K562 (cell line): ENCODE data around the gene FAM32A. TPM values are rescaled to one million over a fixed set of nuclear protein-coding genes. Genes with fewer than 3 reads are reported as not detected.
A peak's percentile ranks its signal among the peaks of the same experiment; 100 is the strongest.

Experiments
- ATAC-seq: fragments of 200-7000 bp; cut with Tn5 transposase; 3 replicates; pipeline ENCODE4 v1.9.1; 2020; ENCODE audit warnings: moderate library complexity
- BruUV-seq: library from RNA; stranded (reverse); fragments of 400-500 nt; replicated peaks from 2 replicates; lab custom pipeline; 2021; lab: Mats Ljungman, UMichigan
- CTCF ChIA-PET: fragments of 300-600 bp; formaldehyde crosslinking; extraction: SDS; loops from one replicate; lab custom pipeline; 2021; ENCODE audit warnings: low intra/inter-chr PET ratio; lab: Yijun Ruan, JAX
- POLR2A ChIA-PET: fragments of 300-600, 350-650 bp; sonication (Branson Sonifier 250); formaldehyde crosslinking; extraction: SDS; loops from one replicate; lab custom pipeline; 2021; ENCODE audit warnings: antibody characterized with exemption, inconsistent platforms; lab: Yijun Ruan, JAX
- DNase-seq, 4 experiments: peaks; one replicate each; pipeline versions ENCODE4 v3.0.0 to v3.0.0-alpha.2; 2011 to 2018; ENCODE audit warnings: low spot score in 3 of 4, mixed read lengths in 3 of 4; ENCODE audit errors: extremely low read depth in 1 of 4
- FAIRE-seq: peaks from 2 replicates; lab custom pipeline; 2011; peaks lifted over from hg19 to GRCh38; lab: Jason Lieb, UNC
- H2AFZ ChIP-seq: 2 replicates; pipeline ENCODE4 v1.6.0; 2011; ENCODE audit warnings: low read depth, low read length, control low read depth, inconsistent platforms
- H3K27ac ChIP-seq: fragments of 200-600 bp; 3 replicates; pipeline ENCODE4 v1.8.0; 2011; ENCODE audit warnings: low read depth, mild to moderate bottlenecking, control low read depth, inconsistent platforms, low read length, moderate library complexity, mixed read lengths; ENCODE audit errors: extremely low read depth
- H3K27me3 ChIP-seq, 2 experiments: fragments of 300-600 bp in 1 of 2; 2 replicates in 1 of 2; 3 replicates in 1 of 2; pipeline versions ENCODE4 v1.6.0 to v1.8.0; 2011; ENCODE audit warnings: inconsistent platforms in 2 of 2, low read length in 2 of 2, mild to moderate bottlenecking in 1 of 2, mixed read lengths in 1 of 2, moderate library complexity in 1 of 2; ENCODE audit not compliant: control insufficient read depth in 2 of 2, insufficient read depth in 2 of 2
- H3K36me3 ChIP-seq: fragments of 300-600 bp; 3 replicates; pipeline ENCODE4 v1.8.0; 2011; ENCODE audit warnings: mild to moderate bottlenecking, low read length, inconsistent platforms; ENCODE audit not compliant: control insufficient read depth, insufficient read depth
- H3K4me1 ChIP-seq, 2 experiments: fragments of 200-600 bp in 1 of 2; replicated peaks in 1 of 2; 2 replicates in 1 of 2; 3 replicates in 1 of 2; pipeline versions ENCODE4 v1.5.1 to v1.8.0; 2011; ENCODE audit warnings: inconsistent platforms in 2 of 2, low read length in 2 of 2, mild to moderate bottlenecking in 1 of 2, mixed read lengths in 1 of 2, moderate library complexity in 1 of 2; ENCODE audit not compliant: control insufficient read depth in 2 of 2, insufficient read depth in 2 of 2
- H3K4me2 ChIP-seq: 2 replicates; pipeline ENCODE4 v1.6.1; 2011; ENCODE audit warnings: low read length, control low read depth, inconsistent platforms, mixed read lengths; ENCODE audit not compliant: insufficient read depth
- H3K4me3 ChIP-seq: fragments of 200-600 bp; sonication (generic), shearing (Covaris generic); 2 replicates; pipeline ENCODE4 v1.5.1; 2016; ENCODE audit warnings: control low read depth, inconsistent platforms
- H3K79me2 ChIP-seq: fragments of 200-600 bp; 3 replicates; pipeline ENCODE4 v1.8.0; 2011; ENCODE audit warnings: low read length, inconsistent platforms; ENCODE audit not compliant: control insufficient read depth, insufficient read depth
- H3K9ac ChIP-seq, 2 experiments: 2 replicates each; pipeline versions ENCODE4 v1.6.0 to v1.6.1; 2011; ENCODE audit warnings: low read depth in 2 of 2, low read length in 2 of 2, control low read depth in 1 of 2, inconsistent platforms in 1 of 2, mild to moderate bottlenecking in 1 of 2, mixed read lengths in 1 of 2; ENCODE audit not compliant: insufficient read depth in 1 of 2
- H3K9me1 ChIP-seq: one replicate; pipeline ENCODE4 v1.6.0; 2011; ENCODE audit warnings: inconsistent platforms, mild to moderate bottlenecking, low read length, moderate library complexity; ENCODE audit not compliant: control insufficient read depth, insufficient read depth
- H3K9me3 ChIP-seq: replicated peaks from 2 replicates; pipeline ENCODE4 v1.5.1; 2011; ENCODE audit warnings: low read depth, low read length, inconsistent platforms; ENCODE audit not compliant: control insufficient read depth, insufficient read depth
- H4K20me1 ChIP-seq: replicated peaks from 2 replicates; pipeline ENCODE4 v1.6.1; 2011; ENCODE audit warnings: low read length, inconsistent platforms, mixed read lengths; ENCODE audit not compliant: control insufficient read depth, insufficient read depth
- BCOR ChIP-seq: fragments of 450-650 bp; IDR thresholded peaks from 2 replicates; pipeline ENCODE4 v1.6.1; 2016
- DEAF1 ChIP-seq: fragments of 450-650 bp; formaldehyde crosslinking; IDR thresholded peaks from 2 replicates; pipeline ENCODE4 v1.4.0; 2020; ENCODE audit warnings: mild to moderate bottlenecking, moderate library complexity
- EGR1 ChIP-seq: fragments of 450-650 bp; conservative IDR thresholded peaks from 2 replicates; pipeline ENCODE4 v1.6.1; 2017; ENCODE audit warnings: mild to moderate bottlenecking
- ETV1 ChIP-seq: fragments of 450-650 bp; conservative IDR thresholded peaks from 2 replicates; pipeline ENCODE4 v1.6.1; 2016; ENCODE audit warnings: missing genetic modification characterization, control low read depth, low read depth, missing compliant biosample characterization
- NCOA4 ChIP-seq: fragments of 450-650 bp; IDR thresholded peaks from 2 replicates; pipeline ENCODE4 v1.6.1; 2018; ENCODE audit warnings: mild to moderate bottlenecking; ENCODE audit not compliant: partially characterized antibody
- ZKSCAN1 ChIP-seq: fragments of 150-350 bp; IDR thresholded peaks from 2 replicates; pipeline ENCODE4 v1.6.1; 2016; ENCODE audit warnings: low read depth, low read length
- ZNF124 ChIP-seq: sonication (generic); formaldehyde crosslinking; IDR thresholded peaks from 2 replicates; pipeline ENCODE4 v1.8.1; 2022; ENCODE audit warnings: missing genetic modification reagents
- ZNF224 ChIP-seq: sonication (generic); formaldehyde crosslinking; IDR thresholded peaks from 2 replicates; pipeline ENCODE4 v1.8.0; 2022; ENCODE audit warnings: mild to moderate bottlenecking, missing genetic modification reagents
- ZNF24 ChIP-seq: fragments of 450-650 bp; IDR thresholded peaks from 2 replicates; pipeline ENCODE4 v1.6.1; 2016
- ZZZ3 ChIP-seq: fragments of 450-650 bp; IDR thresholded peaks from 2 replicates; pipeline ENCODE4 v1.6.1; 2016; ENCODE audit warnings: antibody characterized with exemption, mild to moderate bottlenecking, moderate library complexity
- WGBS: fragments of 100-300 bp; shearing (Covaris generic); methylation state at CpG from one replicate; pipeline ENCODE4 v1.1.6; 2016; ENCODE audit warnings: low coverage, mixed read lengths; ENCODE audit not compliant: insufficient coverage; ENCODE audit errors: missing lambda C conversion rate; 5-methylcytosine and 5-hydroxymethylcytosine counted together
- in situ Hi-C: fragments of 300-500 bp; cut with MboI; formaldehyde crosslinking; loops from 4 replicates; pipeline ENCODE4 v1.15.0; 2018; ENCODE audit warnings: inconsistent platforms, mixed read lengths
- intact Hi-C: fragments of 100-400 bp; cut with micrococcal nuclease; formaldehyde crosslinking; loops from 2 replicates; pipeline ENCODE4 v1.14.2; 2022
- polyA plus RNA-seq, 8 experiments: library from polyadenylated mRNA; depleted of rRNA in 4 of 8; stranded (reverse) in 5 of 8; unstranded in 3 of 8; fragments of >200 nt; fragmentation: Nextera tagmentation in 2 of 8; fragmentation: Illumina TruSeq in 1 of 8; extraction: Ambion mirVana in 2 of 8; extraction: Trizol in 1 of 8; gene quantifications; 2 replicates each; pipeline versions ENCODE4 v1.2.1 to v1.2.3, GENCODE V29; 2011 to 2014; ENCODE audit warnings: inconsistent platforms in 1 of 8, missing spikeins in 1 of 8
- total RNA-seq, 7 experiments: library from RNA; depleted of rRNA in 6 of 7; stranded (reverse); fragments of >200 nt in 6 of 7; fragmentation: Illumina TruSeq in 2 of 7; extraction: Trizol in 2 of 7; gene quantifications; 2 replicates each; pipeline versions ENCODE4 v1.2.1 to v1.2.3, GENCODE V29; 2011 to 2021; ENCODE audit warnings: low replicate concordance in 1 of 7

Gene FAM32A
- total and polyA plus RNA-seq, 9 of the 15 experiments (the other 6 are each of a cell fraction or from before 2014, with no cell fraction given), result 30.7 to 96.7 (median 73.7) TPM

GRCh38 chr19:16166417-16166816, 18.8 kb upstream of the FAM32A start:
- no peaks in the 10 kb centered on the region for H4K20me1 ChIP-seq
- POLR2A ChIA-PET, result no interaction called here
- FAIRE-seq, result no peak
- in situ Hi-C loops, result no loop called here
- no peaks in the 10 kb centered on the region for H3K9me1 ChIP-seq
- no TSS peak for BruUV-seq
- no peaks in the 10 kb centered on the region; a peak in 1 of 5 replicates for H3K27me3 ChIP-seq
- no peaks in the 10 kb centered on the region for H3K79me2 ChIP-seq
- intact Hi-C loops, result no loop called here
- H3K27ac ChIP-seq, result no peak overlapping the region
- WGBS, result 44% methylated on average over 1 of the region's 1 CpG
- H2AFZ ChIP-seq, result no peak overlapping the region
- CTCF ChIA-PET, result no interaction called here
- no peaks in the 10 kb centered on the region; a peak in 1 of 5 replicates for H3K4me1 ChIP-seq
- H3K4me2 ChIP-seq, result no peak overlapping the region
- no peak overlapping the region for H3K4me3 ChIP-seq
- DNase-seq, result no peak
- H3K36me3 ChIP-seq, result no peaks in the 10 kb centered on the region
- H3K9ac ChIP-seq, result no peak overlapping the region
- TF ChIP-seq ZNF224 (CRISPR knock-in tag), result no peak
- peak; percentile 35; the same call in 1 of the 2 replicates for TF ChIP-seq ETV1 (tag)
- TF ChIP-seq DEAF1, result no peak
- peak; percentile 35; the same call in 1 of the 2 replicates for TF ChIP-seq BCOR
- peak; percentile 31; the same call in 1 of the 2 replicates for TF ChIP-seq ZKSCAN1
- TF ChIP-seq EGR1, result no peak
- no peak for TF ChIP-seq ZNF124 (CRISPR knock-in tag)
- TF ChIP-seq ZNF24, result peak; percentile 90
- TF ChIP-seq ZZZ3, result no peak
- no peak for TF ChIP-seq NCOA4
- TF ChIP-seq, all 486 proteins: peak for 4
- peaks cover 3% of the 10 kb centered on the region; the same call in 1 of the 2 replicates for H3K9me3 ChIP-seq
- ATAC-seq, result no peak
